ENCODE measurements around the gene ARG1.

DNA sequence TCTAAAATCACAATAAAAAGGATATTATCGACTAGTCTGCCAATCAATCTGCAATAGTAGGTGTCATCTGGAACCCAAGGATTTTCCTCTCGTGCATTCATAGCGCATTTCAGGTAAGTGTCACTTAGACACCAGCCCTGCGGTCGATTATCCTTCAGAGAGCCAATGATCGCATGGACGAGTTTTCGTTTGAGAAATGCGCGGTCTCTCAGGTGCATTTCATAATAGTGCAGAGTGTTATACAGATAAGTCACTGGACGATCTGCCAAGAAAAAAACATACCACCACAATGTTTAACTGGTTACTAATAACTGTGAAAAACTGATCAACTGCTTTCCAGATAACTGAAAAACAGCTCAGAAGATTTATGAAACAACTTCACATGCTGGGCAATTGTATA is 21.0 kb downstream of the ARG1 start:
- TF ChIP-seq, protein P1, sequence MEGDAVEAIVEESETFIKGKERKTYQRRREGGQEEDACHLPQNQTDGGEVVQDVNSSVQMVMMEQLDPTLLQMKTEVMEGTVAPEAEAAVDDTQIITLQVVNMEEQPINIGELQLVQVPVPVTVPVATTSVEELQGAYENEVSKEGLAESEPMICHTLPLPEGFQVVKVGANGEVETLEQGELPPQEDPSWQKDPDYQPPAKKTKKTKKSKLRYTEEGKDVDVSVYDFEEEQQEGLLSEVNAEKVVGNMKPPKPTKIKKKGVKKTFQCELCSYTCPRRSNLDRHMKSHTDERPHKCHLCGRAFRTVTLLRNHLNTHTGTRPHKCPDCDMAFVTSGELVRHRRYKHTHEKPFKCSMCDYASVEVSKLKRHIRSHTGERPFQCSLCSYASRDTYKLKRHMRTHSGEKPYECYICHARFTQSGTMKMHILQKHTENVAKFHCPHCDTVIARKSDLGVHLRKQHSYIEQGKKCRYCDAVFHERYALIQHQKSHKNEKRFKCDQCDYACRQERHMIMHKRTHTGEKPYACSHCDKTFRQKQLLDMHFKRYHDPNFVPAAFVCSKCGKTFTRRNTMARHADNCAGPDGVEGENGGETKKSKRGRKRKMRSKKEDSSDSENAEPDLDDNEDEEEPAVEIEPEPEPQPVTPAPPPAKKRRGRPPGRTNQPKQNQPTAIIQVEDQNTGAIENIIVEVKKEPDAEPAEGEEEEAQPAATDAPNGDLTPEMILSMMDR (IDR thresholded peaks at IDR 0.05), result no peak
- TF ChIP-seq POLR2A (IDR thresholded peaks at IDR 0.05) (no peak), EP300 (IDR thresholded peaks at IDR 0.05) (no peak), POLR2AphosphoS5 (IDR thresholded peaks at IDR 0.05) (no peak)
